Measurements from ENCODE around the gene FAM124A. TPM values are rescaled to one million over a fixed set of nuclear protein-coding genes. Genes with fewer than 3 reads are reported as not detected.

FAM124A gene
- total and polyA plus RNA-seq, 10 of the 15 experiments (the other 5 are each of a cell fraction or from before 2014, with no cell fraction given): not detected

DNA sequence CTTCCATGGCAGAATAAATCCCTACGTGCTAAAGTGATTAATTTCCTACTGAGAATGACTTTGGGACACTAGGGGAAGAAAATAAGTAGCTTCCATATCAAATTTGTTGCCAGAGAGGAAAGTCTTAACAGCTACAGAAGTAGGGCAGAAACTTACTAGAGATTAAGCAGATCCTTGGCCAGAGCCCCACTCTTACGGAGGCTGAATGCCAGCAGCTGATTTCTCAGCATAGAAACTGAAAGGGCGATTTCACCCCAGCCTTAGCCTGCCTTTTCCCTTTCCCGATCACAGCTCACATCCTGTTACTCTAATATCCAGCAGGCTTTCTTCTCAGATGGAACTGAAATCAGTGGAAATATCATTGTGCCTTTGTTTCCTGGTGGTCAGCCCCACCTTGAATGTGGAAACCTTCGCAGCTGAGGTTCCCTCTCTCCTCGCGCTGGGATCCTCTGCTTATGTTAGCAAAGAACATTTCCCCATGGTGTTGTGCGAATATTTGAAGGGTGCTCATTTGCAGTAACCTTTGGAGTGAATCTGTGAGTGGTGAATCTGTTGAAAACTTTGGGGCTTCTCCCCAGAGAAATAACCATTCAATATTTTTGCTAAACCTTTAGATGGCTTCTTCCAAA lies 8.4 kb downstream of the FAM124A start (continued):
- TF ChIP-seq, protein P1, sequence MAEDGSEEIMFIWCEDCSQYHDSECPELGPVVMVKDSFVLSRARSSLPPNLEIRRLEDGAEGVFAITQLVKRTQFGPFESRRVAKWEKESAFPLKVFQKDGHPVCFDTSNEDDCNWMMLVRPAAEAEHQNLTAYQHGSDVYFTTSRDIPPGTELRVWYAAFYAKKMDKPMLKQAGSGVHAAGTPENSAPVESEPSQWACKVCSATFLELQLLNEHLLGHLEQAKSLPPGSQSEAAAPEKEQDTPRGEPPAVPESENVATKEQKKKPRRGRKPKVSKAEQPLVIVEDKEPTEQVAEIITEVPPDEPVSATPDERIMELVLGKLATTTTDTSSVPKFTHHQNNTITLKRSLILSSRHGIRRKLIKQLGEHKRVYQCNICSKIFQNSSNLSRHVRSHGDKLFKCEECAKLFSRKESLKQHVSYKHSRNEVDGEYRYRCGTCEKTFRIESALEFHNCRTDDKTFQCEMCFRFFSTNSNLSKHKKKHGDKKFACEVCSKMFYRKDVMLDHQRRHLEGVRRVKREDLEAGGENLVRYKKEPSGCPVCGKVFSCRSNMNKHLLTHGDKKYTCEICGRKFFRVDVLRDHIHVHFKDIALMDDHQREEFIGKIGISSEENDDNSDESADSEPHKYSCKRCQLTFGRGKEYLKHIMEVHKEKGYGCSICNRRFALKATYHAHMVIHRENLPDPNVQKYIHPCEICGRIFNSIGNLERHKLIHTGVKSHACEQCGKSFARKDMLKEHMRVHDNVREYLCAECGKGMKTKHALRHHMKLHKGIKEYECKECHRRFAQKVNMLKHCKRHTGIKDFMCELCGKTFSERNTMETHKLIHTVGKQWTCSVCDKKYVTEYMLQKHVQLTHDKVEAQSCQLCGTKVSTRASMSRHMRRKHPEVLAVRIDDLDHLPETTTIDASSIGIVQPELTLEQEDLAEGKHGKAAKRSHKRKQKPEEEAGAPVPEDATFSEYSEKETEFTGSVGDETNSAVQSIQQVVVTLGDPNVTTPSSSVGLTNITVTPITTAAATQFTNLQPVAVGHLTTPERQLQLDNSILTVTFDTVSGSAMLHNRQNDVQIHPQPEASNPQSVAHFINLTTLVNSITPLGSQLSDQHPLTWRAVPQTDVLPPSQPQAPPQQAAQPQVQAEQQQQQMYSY (CRISPR knock-in tag; IDR thresholded peaks at IDR 0.05): no peak
- TF ChIP-seq, protein P2, sequence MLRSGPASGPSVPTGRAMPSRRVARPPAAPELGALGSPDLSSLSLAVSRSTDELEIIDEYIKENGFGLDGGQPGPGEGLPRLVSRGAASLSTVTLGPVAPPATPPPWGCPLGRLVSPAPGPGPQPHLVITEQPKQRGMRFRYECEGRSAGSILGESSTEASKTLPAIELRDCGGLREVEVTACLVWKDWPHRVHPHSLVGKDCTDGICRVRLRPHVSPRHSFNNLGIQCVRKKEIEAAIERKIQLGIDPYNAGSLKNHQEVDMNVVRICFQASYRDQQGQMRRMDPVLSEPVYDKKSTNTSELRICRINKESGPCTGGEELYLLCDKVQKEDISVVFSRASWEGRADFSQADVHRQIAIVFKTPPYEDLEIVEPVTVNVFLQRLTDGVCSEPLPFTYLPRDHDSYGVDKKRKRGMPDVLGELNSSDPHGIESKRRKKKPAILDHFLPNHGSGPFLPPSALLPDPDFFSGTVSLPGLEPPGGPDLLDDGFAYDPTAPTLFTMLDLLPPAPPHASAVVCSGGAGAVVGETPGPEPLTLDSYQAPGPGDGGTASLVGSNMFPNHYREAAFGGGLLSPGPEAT (IDR thresholded peaks at IDR 0.05; ENCODE audit: low read depth): no peak
- no peak for TF ChIP-seq HDGF (IDR thresholded peaks at IDR 0.05)
- no peak for TF ChIP-seq ZNF217 (IDR thresholded peaks at IDR 0.05)
- TF ChIP-seq CBFB (IDR thresholded peaks at IDR 0.05; ENCODE audit: low read depth): no peak

DNA sequence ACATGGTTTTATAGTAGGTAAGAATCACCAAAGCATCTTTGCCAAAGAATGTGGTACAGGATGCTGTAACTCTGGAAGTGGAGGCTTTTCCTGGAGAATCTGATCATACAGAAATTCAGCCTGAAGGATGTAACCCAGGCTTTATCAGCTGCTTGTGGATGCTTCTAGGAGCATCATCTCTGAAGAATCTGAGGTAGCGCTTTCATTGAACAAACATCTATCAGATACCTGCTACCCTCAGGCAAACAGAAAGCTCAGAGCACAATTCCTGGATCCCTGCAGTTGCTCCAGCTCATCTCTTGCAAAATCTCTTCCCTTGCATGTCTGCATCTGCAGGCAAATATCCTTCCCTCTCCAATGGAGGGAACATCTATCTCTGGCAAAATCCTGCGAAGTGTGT lies 9.3 kb downstream of the FAM124A start:
- Histone ChIP-seq H3K9me3 (replicated peaks; ENCODE audit: control insufficient read depth, insufficient read depth, low read length) (no peaks in the 10 kb centered on the region), H4K20me1 (ENCODE audit: control insufficient read depth, insufficient read depth) (no peaks in the 10 kb centered on the region), H3K4me1 (ENCODE audit: control insufficient read depth, insufficient read depth, low read length) (no peaks in the 10 kb centered on the region), H2AFZ (ENCODE audit: control insufficient read depth, low read depth, low read length) (no peak overlapping the region), H3K4me2 (ENCODE audit: control insufficient read depth, insufficient read depth) (no peak overlapping the region), H3K27ac (ENCODE audit: control insufficient read depth, insufficient read depth) (no peak overlapping the region), H3K9ac (ENCODE audit: control insufficient read depth, insufficient read depth, low read length) (no peak overlapping the region), H3K79me2 (ENCODE audit: control insufficient read depth, insufficient read depth, low read length) (no peaks in the 10 kb centered on the region), H3K4me3 (no peak overlapping the region), H3K36me3 (ENCODE audit: control insufficient read depth in 2 of 2, insufficient read depth in 2 of 2, low read length in 1 of 2) (no peaks in the 10 kb centered on the region), H3K27me3 (replicated peaks in 1 of 2; ENCODE audit: control insufficient read depth in 2 of 2, insufficient read depth in 2 of 2, low read length in 1 of 2) (no peaks in the 10 kb centered on the region; a peak in 2 of 4 replicates)
- intact Hi-C loops (cut with micrococcal nuclease; ENCODE audit: unreplicated experiment): no loop called here
- in situ Hi-C loops (cut with MboI): no loop called here
- SMC1A ChIA-PET (ENCODE audit: uncharacterized antibody, unreplicated experiment): no interaction called here
- POLR2A ChIA-PET: no interaction called here
- DNase-seq (ENCODE audit: low read depth, low spot score) (no peak), ATAC-seq (no peak), FAIRE-seq (no peak)
- CTCF ChIA-PET: interaction anchor here (0.7 to 1.5 kb wide), 2 partner anchors 105 to 566 kb away, joined by 3 read pairs; no protein-coding TSS in a partner anchor
- RAD21 ChIA-PET (ENCODE audit: unreplicated experiment): no interaction called here
- no TSS peak for BruUV-seq (replicated peaks)
- WGBS (ENCODE audit: insufficient coverage, insufficient replicate concordance, low lambda C conversion rate, missing lambda C conversion rate): 67% methylated on average over 2 of the region's 2 CpGs
- TF ChIP-seq HCFC1 (IDR thresholded peaks at IDR 0.05; ENCODE audit: low read length) (no peak), TCF3 (IDR thresholded peaks at IDR 0.05; ENCODE audit: borderline replicate concordance, insufficient read depth, low read depth, low read length) (no peak), CBFB (IDR thresholded peaks at IDR 0.05; ENCODE audit: low read depth) (no peak), TBL1XR1 (IDR thresholded peaks at IDR 0.05; ENCODE audit: low read depth, low read length) (no peak), ZNF622 (IDR thresholded peaks at IDR 0.05) (no peak), RCOR1 (conservative IDR thresholded peaks at IDR 0.05; ENCODE audit: low read depth, low read length) (no peak), EP300 (IDR thresholded peaks at IDR 0.05; ENCODE audit: borderline replicate concordance in 1 of 2, control insufficient read depth in 1 of 2, low read depth in 2 of 2, low read length in 2 of 2) (no peak), PAX5 (IDR thresholded peaks at IDR 0.05; ENCODE audit: borderline replicate concordance, low read depth, low read length) (no peak), MYC (IDR thresholded peaks at IDR 0.05; ENCODE audit: insufficient read depth, insufficient read length, insufficient replicate concordance, low read length, severe bottlenecking) (no peak)
- TF ChIP-seq, protein P3, sequence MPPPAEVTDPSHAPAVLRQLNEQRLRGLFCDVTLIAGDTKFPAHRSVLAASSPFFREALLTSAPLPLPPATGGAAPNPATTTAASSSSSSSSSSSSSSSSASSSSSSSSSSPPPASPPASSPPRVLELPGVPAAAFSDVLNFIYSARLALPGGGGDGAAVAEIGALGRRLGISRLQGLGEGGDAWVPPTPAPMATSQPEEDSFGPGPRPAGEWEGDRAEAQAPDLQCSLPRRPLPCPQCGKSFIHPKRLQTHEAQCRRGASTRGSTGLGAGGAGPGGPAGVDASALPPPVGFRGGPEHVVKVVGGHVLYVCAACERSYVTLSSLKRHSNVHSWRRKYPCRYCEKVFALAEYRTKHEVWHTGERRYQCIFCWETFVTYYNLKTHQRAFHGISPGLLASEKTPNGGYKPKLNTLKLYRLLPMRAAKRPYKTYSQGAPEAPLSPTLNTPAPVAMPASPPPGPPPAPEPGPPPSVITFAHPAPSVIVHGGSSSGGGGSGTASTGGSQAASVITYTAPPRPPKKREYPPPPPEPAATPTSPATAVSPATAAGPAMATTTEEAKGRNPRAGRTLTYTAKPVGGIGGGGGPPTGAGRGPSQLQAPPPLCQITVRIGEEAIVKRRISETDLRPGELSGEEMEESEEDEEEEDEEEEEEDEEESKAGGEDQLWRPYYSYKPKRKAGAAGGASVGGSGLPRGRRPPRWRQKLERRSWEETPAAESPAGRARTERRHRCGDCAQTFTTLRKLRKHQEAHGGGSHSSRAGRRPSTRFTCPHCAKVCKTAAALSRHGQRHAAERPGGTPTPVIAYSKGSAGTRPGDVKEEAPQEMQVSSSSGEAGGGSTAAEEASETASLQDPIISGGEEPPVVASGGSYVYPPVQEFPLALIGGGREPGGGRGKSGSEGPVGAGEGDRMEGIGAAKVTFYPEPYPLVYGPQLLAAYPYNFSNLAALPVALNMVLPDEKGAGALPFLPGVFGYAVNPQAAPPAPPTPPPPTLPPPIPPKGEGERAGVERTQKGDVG (CRISPR knock-in tag; IDR thresholded peaks at IDR 0.05): no peak

Data from GM12878 (cell line).